Ecto neural progenitor cell (in vitro differentiated cells): ENCODE data around the gene GFY.
"Not testable (repeated sequence)": the region's sequence is repeated elsewhere in the genome, so short reads cannot be mapped to it uniquely, and the experiment has no call there.

Experiments used
- DNase-seq: peaks from one replicate; pipeline ENCODE4 v3.0.0-alpha.2; 2018; ENCODE audit warnings: low spot score

The GFY gene

GRCh38 chr19:49444100-49444700 lies 19.0 kb downstream of the GFY start:
- not testable (repeated sequence) for DNase-seq

GRCh38 chr19:49445997-49446396 lies 20.8 kb downstream of the GFY start:
- DNase-seq, result no peak

- DNase-seq, result no peak
Observed at GRCh38 chr19:49447485-49448431, 22.6 kb downstream of the GFY start.

- no peak for DNase-seq
Observed at GRCh38 chr19:49448432-49448786, 23.2 kb downstream of the GFY start.

- no peak for DNase-seq
Observed at GRCh38 chr19:49450405-49450804, 25.2 kb downstream of the GFY start.

GRCh38 chr19:49451430-49452181 lies 26.4 kb downstream of the GFY start, which contains the start of gene PIH1D1:
TSS of gene PIH1D1 (minus strand) at chr19:49451814. CDS start at chr19:49451574, 240 bp downstream.
- peak; percentile 95 for DNase-seq

GRCh38 chr19:49453013-49453756 lies 28.0 kb downstream of the GFY start, which contains the start of gene ALDH16A1:
TSS of gene ALDH16A1 (plus strand) at chr19:49453225. CDS start at chr19:49453332, 107 bp downstream.
- peak; percentile 100 for DNase-seq

GRCh38 chr19:49453757-49454240 lies 28.6 kb downstream of the GFY start:
- DNase-seq, result no peak

- DNase-seq, result no peak
Observed at GRCh38 chr19:49455773-49456172, 30.6 kb downstream of the GFY start.

- DNase-seq, result no peak
Observed at GRCh38 chr19:49456326-49456725, 31.1 kb downstream of the GFY start.

- DNase-seq, result no peak
Observed at GRCh38 chr19:49458567-49458903, 33.3 kb downstream of the GFY start.

- DNase-seq, result no peak
Observed at GRCh38 chr19:49459388-49459787, 34.2 kb downstream of the GFY start.

GRCh38 chr19:49461130-49461529 lies 35.9 kb downstream of the GFY start:
- not testable (repeated sequence) for DNase-seq

GRCh38 chr19:49461656-49462055 lies 36.5 kb downstream of the GFY start:
- no peak for DNase-seq

GRCh38 chr19:49462492-49462891 lies 37.3 kb downstream of the GFY start:
- no peak for DNase-seq

- DNase-seq, result no peak
Observed at GRCh38 chr19:49463960-49464740, 39.0 kb downstream of the GFY start.

- DNase-seq, result no peak
Observed at GRCh38 chr19:49465371-49465770, 40.2 kb downstream of the GFY start.

- DNase-seq, result no peak
Observed at GRCh38 chr19:49468199-49468598, 43.0 kb downstream of the GFY start.

- DNase-seq, result peak; percentile 71
Observed at GRCh38 chr19:49468746-49469447, 43.7 kb downstream of the GFY start.
